Measurements from ENCODE around the gene ZNF804B.

DNA sequence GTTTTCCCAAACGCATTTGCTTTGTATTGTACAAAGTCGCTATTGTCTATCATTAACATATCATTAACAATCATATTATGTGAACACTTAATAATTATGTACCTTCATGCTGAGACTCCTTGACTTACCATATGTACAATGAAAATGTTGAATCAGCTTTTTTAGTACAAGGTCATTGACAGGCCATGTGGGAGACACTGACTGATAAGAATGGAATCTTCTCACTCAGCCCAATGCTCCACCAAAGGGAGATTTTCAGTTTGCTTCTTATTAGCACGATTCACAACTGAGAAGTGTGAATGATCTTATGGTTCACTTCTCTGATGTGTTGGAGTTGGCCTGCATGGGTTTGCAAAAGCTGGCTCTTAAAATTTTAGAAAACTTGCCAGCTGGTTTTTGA lies 289.5 kb downstream of the ZNF804B start:
- TF ChIP-seq TAF1 (conservative IDR thresholded peaks at IDR 0.05), result no peak
- TF ChIP-seq, protein P1, sequence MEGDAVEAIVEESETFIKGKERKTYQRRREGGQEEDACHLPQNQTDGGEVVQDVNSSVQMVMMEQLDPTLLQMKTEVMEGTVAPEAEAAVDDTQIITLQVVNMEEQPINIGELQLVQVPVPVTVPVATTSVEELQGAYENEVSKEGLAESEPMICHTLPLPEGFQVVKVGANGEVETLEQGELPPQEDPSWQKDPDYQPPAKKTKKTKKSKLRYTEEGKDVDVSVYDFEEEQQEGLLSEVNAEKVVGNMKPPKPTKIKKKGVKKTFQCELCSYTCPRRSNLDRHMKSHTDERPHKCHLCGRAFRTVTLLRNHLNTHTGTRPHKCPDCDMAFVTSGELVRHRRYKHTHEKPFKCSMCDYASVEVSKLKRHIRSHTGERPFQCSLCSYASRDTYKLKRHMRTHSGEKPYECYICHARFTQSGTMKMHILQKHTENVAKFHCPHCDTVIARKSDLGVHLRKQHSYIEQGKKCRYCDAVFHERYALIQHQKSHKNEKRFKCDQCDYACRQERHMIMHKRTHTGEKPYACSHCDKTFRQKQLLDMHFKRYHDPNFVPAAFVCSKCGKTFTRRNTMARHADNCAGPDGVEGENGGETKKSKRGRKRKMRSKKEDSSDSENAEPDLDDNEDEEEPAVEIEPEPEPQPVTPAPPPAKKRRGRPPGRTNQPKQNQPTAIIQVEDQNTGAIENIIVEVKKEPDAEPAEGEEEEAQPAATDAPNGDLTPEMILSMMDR (IDR thresholded peaks at IDR 0.05; ENCODE audit: low read depth, low read length, missing input control), result no peak
- TF ChIP-seq YY1 (IDR thresholded peaks at IDR 0.05), result no peak
- no peak for TF ChIP-seq RAD21 (IDR thresholded peaks at IDR 0.05)
- no peak for TF ChIP-seq REST (IDR thresholded peaks at IDR 0.05)
- no peak for TF ChIP-seq EGR1 (IDR thresholded peaks at IDR 0.05; ENCODE audit: low read depth in 2 of 2)
- TF ChIP-seq JUND (IDR thresholded peaks at IDR 0.05), result no peak
- no peak for TF ChIP-seq SP1 (IDR thresholded peaks at IDR 0.05)
- TF ChIP-seq, protein P2, sequence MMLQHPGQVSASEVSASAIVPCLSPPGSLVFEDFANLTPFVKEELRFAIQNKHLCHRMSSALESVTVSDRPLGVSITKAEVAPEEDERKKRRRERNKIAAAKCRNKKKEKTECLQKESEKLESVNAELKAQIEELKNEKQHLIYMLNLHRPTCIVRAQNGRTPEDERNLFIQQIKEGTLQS (IDR thresholded peaks at IDR 0.05), result no peak
- TF ChIP-seq, protein P3, sequence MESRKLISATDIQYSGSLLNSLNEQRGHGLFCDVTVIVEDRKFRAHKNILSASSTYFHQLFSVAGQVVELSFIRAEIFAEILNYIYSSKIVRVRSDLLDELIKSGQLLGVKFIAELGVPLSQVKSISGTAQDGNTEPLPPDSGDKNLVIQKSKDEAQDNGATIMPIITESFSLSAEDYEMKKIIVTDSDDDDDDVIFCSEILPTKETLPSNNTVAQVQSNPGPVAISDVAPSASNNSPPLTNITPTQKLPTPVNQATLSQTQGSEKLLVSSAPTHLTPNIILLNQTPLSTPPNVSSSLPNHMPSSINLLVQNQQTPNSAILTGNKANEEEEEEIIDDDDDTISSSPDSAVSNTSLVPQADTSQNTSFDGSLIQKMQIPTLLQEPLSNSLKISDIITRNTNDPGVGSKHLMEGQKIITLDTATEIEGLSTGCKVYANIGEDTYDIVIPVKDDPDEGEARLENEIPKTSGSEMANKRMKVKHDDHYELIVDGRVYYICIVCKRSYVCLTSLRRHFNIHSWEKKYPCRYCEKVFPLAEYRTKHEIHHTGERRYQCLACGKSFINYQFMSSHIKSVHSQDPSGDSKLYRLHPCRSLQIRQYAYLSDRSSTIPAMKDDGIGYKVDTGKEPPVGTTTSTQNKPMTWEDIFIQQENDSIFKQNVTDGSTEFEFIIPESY (IDR thresholded peaks at IDR 0.05), result no peak

Data from liver (tissue), 3 donors.